Measurements from ENCODE around the gene ANKS1B.

The ANKS1B gene

GRCh38 chr12:98796745-98797144, 1188.0 kb downstream of the ANKS1B start:
- no peak for TF ChIP-seq CTCF (conservative IDR thresholded peaks at IDR 0.05)
- H3K27ac ChIP-seq, result no peak overlapping the region

GRCh38 chr12:98793121-98793520, 1191.6 kb downstream of the ANKS1B start:
- TF ChIP-seq CTCF (conservative IDR thresholded peaks at IDR 0.05), result no peak

GRCh38 chr12:98791406-98791805, 1193.3 kb downstream of the ANKS1B start:
- no peak for TF ChIP-seq CTCF (conservative IDR thresholded peaks at IDR 0.05)
- no peak overlapping the region for H3K27ac ChIP-seq

More at GRCh38 chr12:98793121-98793520, 1191.6 kb downstream of the ANKS1B start:
- H3K27ac ChIP-seq, result no peak overlapping the region

GRCh38 chr12:98788396-98788795, 1196.3 kb downstream of the ANKS1B start:
- no peak overlapping the region for H3K27ac ChIP-seq
- TF ChIP-seq CTCF (conservative IDR thresholded peaks at IDR 0.05), result no peak

- H3K27ac ChIP-seq, result no peak overlapping the region
- TF ChIP-seq CTCF (conservative IDR thresholded peaks at IDR 0.05), result no peak
Measured at GRCh38 chr12:98786653-98787052, 1198.1 kb downstream of the ANKS1B start.

GRCh38 chr12:98783420-98783819, 1201.3 kb downstream of the ANKS1B start:
- no peak overlapping the region for H3K27ac ChIP-seq
- no peak for TF ChIP-seq CTCF (conservative IDR thresholded peaks at IDR 0.05)

- no peak overlapping the region for H3K27ac ChIP-seq
- TF ChIP-seq CTCF (conservative IDR thresholded peaks at IDR 0.05), result no peak
Measured at GRCh38 chr12:98780261-98780660, 1204.5 kb downstream of the ANKS1B start.

- no peak for TF ChIP-seq CTCF (conservative IDR thresholded peaks at IDR 0.05)
Measured at GRCh38 chr12:98772818-98773217, 1211.9 kb downstream of the ANKS1B start.

More at GRCh38 chr12:98772818-98773217, 1211.9 kb downstream of the ANKS1B start:
- no peak overlapping the region for H3K27ac ChIP-seq

Data from VCaP (cell line).